Trophoblast cell (in vitro differentiated cells and primary cell): ENCODE data around the gene PRKAB2.
"Not testable (repeated sequence)": the region's sequence is repeated elsewhere in the genome, so short reads cannot be mapped to it uniquely, and the experiment has no call there.

Experiments
- DNase-seq, 2 donors: peaks; one replicate each; pipeline ENCODE4 v3.0.0-alpha.2; 2016
- H2AFZ ChIP-seq: 2 replicates; pipeline ENCODE4 v1.6.1; 2013; ENCODE audit warnings: low read length, moderate library complexity, mild to moderate bottlenecking; ENCODE audit not compliant: insufficient read depth, poor library complexity
- H2AK5ac ChIP-seq: 2 replicates; pipeline ENCODE4 v1.6.1; 2013; ENCODE audit warnings: mild to moderate bottlenecking, low read length
- H2BK120ac ChIP-seq: 2 replicates; pipeline ENCODE4 v1.6.1; 2013; ENCODE audit warnings: low read length, mild to moderate bottlenecking, moderate library complexity; ENCODE audit not compliant: insufficient read depth, poor library complexity
- H2BK12ac ChIP-seq: 2 replicates; pipeline ENCODE4 v1.6.1; 2013; ENCODE audit warnings: mild to moderate bottlenecking, low read length, moderate library complexity
- H2BK5ac ChIP-seq: 2 replicates; pipeline ENCODE4 v1.6.1; 2013; ENCODE audit warnings: low read length, low read depth, moderate library complexity, mild to moderate bottlenecking; ENCODE audit not compliant: poor library complexity
- H3K14ac ChIP-seq: 2 replicates; pipeline ENCODE4 v1.6.1; 2013; ENCODE audit warnings: mild to moderate bottlenecking, low read length
- H3K18ac ChIP-seq: 2 replicates; pipeline ENCODE4 v1.6.1; 2013; ENCODE audit warnings: mild to moderate bottlenecking, low read length
- H3K23ac ChIP-seq: 2 replicates; pipeline ENCODE4 v1.6.1; 2013; ENCODE audit warnings: low read length
- H3K27ac ChIP-seq: 2 replicates; pipeline ENCODE4 v1.5.1; 2013; ENCODE audit warnings: low read depth, mild to moderate bottlenecking, inconsistent platforms, low read length, moderate library complexity
- H3K27me3 ChIP-seq: 2 replicates; pipeline ENCODE4 v1.6.1; 2013; ENCODE audit warnings: inconsistent platforms, mild to moderate bottlenecking, low read length, moderate library complexity; ENCODE audit not compliant: insufficient read depth
- H3K36me3 ChIP-seq, 2 experiments: 1 replicate in 1 of 2; 2 replicates in 1 of 2; pipeline ENCODE4 v1.6.1; 2013; ENCODE audit warnings: low read length in 2 of 2, mild to moderate bottlenecking in 2 of 2, moderate library complexity in 1 of 2; ENCODE audit not compliant: insufficient read depth in 2 of 2, control insufficient read depth in 1 of 2
- H3K4ac ChIP-seq: 2 replicates; pipeline ENCODE4 v1.6.1; 2013; ENCODE audit warnings: low read depth, mild to moderate bottlenecking, low read length, moderate library complexity
- H3K4me1 ChIP-seq, 2 experiments: 1 replicate in 1 of 2; 2 replicates in 1 of 2; pipeline ENCODE4 v1.6.1; 2013; ENCODE audit warnings: low read length in 2 of 2, mild to moderate bottlenecking in 2 of 2, moderate library complexity in 1 of 2; ENCODE audit not compliant: insufficient read depth in 2 of 2, control insufficient read depth in 1 of 2
- H3K4me2 ChIP-seq: 2 replicates; pipeline ENCODE4 v1.6.1; 2013; ENCODE audit warnings: inconsistent platforms, mild to moderate bottlenecking, low read length, moderate library complexity
- H3K4me3 ChIP-seq: 2 replicates; pipeline ENCODE4 v1.5.1; 2013; ENCODE audit warnings: mild to moderate bottlenecking, low read depth, low read length, inconsistent platforms
- H3K79me1 ChIP-seq: one replicate; pipeline ENCODE4 v1.6.1; 2013; ENCODE audit warnings: low read length
- H3K79me2 ChIP-seq: 2 replicates; pipeline ENCODE4 v1.6.1; 2013; ENCODE audit warnings: low read length, mild to moderate bottlenecking; ENCODE audit not compliant: control insufficient read depth, insufficient read depth, poor library complexity
- H3K9ac ChIP-seq: 2 replicates; pipeline ENCODE4 v1.6.1; 2013; ENCODE audit warnings: mild to moderate bottlenecking, low read length
- H3K9me3 ChIP-seq: 2 replicates; pipeline ENCODE4 v1.6.1; 2013; ENCODE audit warnings: low read depth, mild to moderate bottlenecking, control low read depth, inconsistent platforms, low read length; ENCODE audit not compliant: insufficient read depth
- H4K12ac ChIP-seq: 2 replicates; pipeline ENCODE4 v1.6.1; 2013; ENCODE audit warnings: low read depth, mild to moderate bottlenecking, low read length, moderate library complexity
- H4K8ac ChIP-seq: 2 replicates; pipeline ENCODE4 v1.6.1; 2013; ENCODE audit warnings: low read depth, mild to moderate bottlenecking, low read length, moderate library complexity
- H4K91ac ChIP-seq: one replicate; pipeline ENCODE4 v1.6.1; 2013; ENCODE audit warnings: low read depth, mild to moderate bottlenecking, low read length, moderate library complexity
- WGBS: extraction: QIAGEN DNeasy Blood & Tissue Kit; methylation state at CpG from one replicate; pipeline ENCODE4 v1.1.7; 2013; ENCODE audit warnings: missing lambda C conversion rate; ENCODE audit not compliant: insufficient read length, insufficient coverage; ENCODE audit errors: extremely low coverage; 5-methylcytosine and 5-hydroxymethylcytosine counted together

The PRKAB2 gene

DNA sequence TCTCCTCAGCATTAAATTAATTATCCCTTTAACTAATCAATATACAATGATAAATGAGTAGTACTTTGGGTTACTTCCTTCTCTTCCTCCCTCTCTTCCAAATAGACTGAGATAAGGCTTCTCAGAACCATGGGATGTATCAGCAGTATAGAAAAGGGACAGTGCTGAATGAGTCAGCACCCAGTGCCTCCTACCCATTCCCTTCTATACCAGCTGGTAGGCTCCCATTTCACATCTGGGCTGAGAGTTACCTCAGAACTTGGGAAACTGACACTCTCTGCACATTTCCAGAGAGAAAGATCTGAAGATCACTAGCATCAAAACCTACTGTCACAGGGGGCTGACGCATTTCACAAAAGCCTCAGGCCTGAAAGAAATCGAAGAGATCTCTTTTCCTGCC lies 15.2 kb downstream of the PRKAB2 start:
- not testable (repeated sequence) for H3K79me2 ChIP-seq, H4K12ac ChIP-seq, H3K27me3 ChIP-seq, H3K23ac ChIP-seq, H2BK12ac ChIP-seq, H4K8ac ChIP-seq, H3K4ac ChIP-seq, H4K91ac ChIP-seq, H3K9ac ChIP-seq, H3K4me1 ChIP-seq, H2BK120ac ChIP-seq, H3K27ac ChIP-seq, H3K4me3 ChIP-seq, H3K9me3 ChIP-seq, H2AFZ ChIP-seq, H3K14ac ChIP-seq, H3K18ac ChIP-seq, H3K79me1 ChIP-seq, H2BK5ac ChIP-seq, H2AK5ac ChIP-seq, H3K4me2 ChIP-seq
- DNase-seq, result peak in 1 of 2 donors; percentile 21
- WGBS, result no CpG with 5 or more reads among the region's 2 CpGs
- peaks cover 0 to 22% of the 10 kb centered on the region in 2 experiments for H3K36me3 ChIP-seq

DNA sequence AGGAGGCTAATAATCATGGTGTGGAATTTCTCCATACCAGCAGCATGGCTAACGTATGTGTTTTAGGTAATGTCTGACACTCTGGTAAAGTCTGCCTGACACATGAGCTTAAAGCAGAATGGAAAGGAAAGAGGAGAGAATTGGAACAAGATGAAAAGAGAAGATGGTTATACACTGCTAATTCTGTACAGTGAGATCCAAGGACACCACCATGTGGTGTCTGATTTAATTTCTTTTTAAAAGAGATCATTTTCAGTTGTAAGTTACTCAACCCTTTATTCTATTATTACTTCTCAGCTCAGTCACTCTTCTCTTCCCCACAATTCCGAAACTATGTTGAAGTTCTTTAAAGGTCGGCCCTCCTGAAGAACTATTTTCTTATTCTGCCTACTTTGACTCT lies 15.6 kb downstream of the PRKAB2 start:
- H4K12ac ChIP-seq, result no peak overlapping the region
- no peak overlapping the region for H3K9ac ChIP-seq
- no peak overlapping the region for H3K23ac ChIP-seq
- H3K4me1 ChIP-seq, result no peaks in the 10 kb centered on the region
- H2BK12ac ChIP-seq, result no peak overlapping the region
- no peak overlapping the region for H2AFZ ChIP-seq
- H3K4ac ChIP-seq, result no peak overlapping the region
- H3K27me3 ChIP-seq, result no peaks in the 10 kb centered on the region
- DNase-seq, result peak in 1 of 2 donors; percentile 55
- no peak overlapping the region for H3K4me3 ChIP-seq
- H3K18ac ChIP-seq, result no peak overlapping the region
- no peaks in the 10 kb centered on the region for H3K79me1 ChIP-seq
- no peak overlapping the region for H3K14ac ChIP-seq
- WGBS, result no CpG with 5 or more reads among the region's 3 CpGs
- no peaks in the 10 kb centered on the region for H3K9me3 ChIP-seq
- H4K91ac ChIP-seq, result no peak overlapping the region
- no peaks in the 10 kb centered on the region for H3K79me2 ChIP-seq
- H2BK5ac ChIP-seq, result no peak overlapping the region
- no peak overlapping the region for H3K4me2 ChIP-seq
- H3K27ac ChIP-seq, result no peak overlapping the region
- peaks cover 0 to 22% of the 10 kb centered on the region in 2 experiments for H3K36me3 ChIP-seq
- no peak overlapping the region for H2AK5ac ChIP-seq
- H4K8ac ChIP-seq, result no peak overlapping the region
- H2BK120ac ChIP-seq, result no peak overlapping the region

DNA sequence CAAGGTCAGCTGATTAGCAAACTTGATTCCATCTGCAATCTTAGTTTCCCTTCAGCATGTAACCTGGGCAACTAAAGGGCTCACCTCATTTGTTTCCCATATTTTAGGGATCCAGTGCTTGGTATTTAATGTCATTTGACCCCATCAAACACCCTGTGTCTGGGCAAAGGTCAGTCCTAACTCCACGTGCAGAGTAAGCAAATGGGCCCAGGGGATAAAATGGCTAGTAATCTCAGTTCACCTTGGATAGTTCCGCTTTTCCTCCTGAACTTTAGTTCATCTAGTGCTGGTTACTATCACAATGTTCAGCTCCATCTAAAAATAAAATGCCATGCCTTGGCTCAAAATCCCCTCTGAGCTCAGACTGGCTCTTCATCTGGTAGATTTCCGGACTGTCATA lies 19.5 kb downstream of the PRKAB2 start:
- WGBS, result no CpG with 5 or more reads among the region's 3 CpGs
- no peaks in the 10 kb centered on the region for H3K4me1 ChIP-seq

DNA sequence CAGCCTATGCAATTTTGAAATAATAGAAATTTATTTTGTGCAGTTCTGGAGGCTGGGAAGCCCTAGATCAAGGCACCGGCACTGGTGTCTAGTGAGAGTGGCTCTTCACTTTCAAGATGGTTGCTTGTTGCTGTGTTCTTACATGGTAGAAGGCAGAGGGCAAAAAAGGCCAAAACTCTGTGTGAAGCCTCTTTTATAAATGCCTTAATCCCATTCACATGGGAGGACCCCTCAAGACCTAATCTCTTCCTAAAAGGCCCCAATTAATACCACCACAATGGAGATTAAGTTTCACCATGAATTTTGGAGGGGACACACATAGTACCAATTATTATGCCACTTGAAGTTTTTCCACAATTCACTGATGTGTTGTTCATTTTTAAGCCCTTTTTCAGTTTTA lies 21.0 kb downstream of the PRKAB2 start:
- no peak overlapping the region for H2BK12ac ChIP-seq
- no peaks in the 10 kb centered on the region for H3K4me1 ChIP-seq
- H3K4me3 ChIP-seq, result no peak overlapping the region
- no peak for DNase-seq
- no peak overlapping the region for H2AK5ac ChIP-seq
- H2AFZ ChIP-seq, result no peak overlapping the region
- H2BK120ac ChIP-seq, result no peak overlapping the region
- no peak overlapping the region for H3K9ac ChIP-seq
- no peak overlapping the region for H3K27ac ChIP-seq
- H3K4ac ChIP-seq, result no peak overlapping the region
- H2BK5ac ChIP-seq, result no peak overlapping the region
- H3K14ac ChIP-seq, result no peak overlapping the region
- H4K91ac ChIP-seq, result no peak overlapping the region
- H3K23ac ChIP-seq, result no peak overlapping the region
- H3K36me3 ChIP-seq, result no peaks in the 10 kb centered on the region
- H4K8ac ChIP-seq, result no peak overlapping the region
- H3K79me2 ChIP-seq, result no peaks in the 10 kb centered on the region
- H3K4me2 ChIP-seq, result no peak overlapping the region
- no peaks in the 10 kb centered on the region for H3K9me3 ChIP-seq
- no peaks in the 10 kb centered on the region for H3K27me3 ChIP-seq
- no CpG with 5 or more reads among the region's 1 CpG for WGBS
- no peak overlapping the region for H3K18ac ChIP-seq
- H3K79me1 ChIP-seq, result no peaks in the 10 kb centered on the region
- H4K12ac ChIP-seq, result no peak overlapping the region

More for the DNA sequence above, 19.5 kb downstream of the PRKAB2 start:
- Histone ChIP-seq H3K4me2 (no peak overlapping the region), H3K9ac (no peak overlapping the region), H3K14ac (no peak overlapping the region), H2AFZ (no peak overlapping the region), H3K4ac (no peak overlapping the region), H3K4me3 (no peak overlapping the region), H4K8ac (no peak overlapping the region), H4K12ac (no peak overlapping the region), H3K27me3 (no peaks in the 10 kb centered on the region), H2BK5ac (no peak overlapping the region), H3K23ac (no peak overlapping the region), H3K36me3 (peaks cover 0 to 1% of the 10 kb centered on the region in 2 experiments), H2BK12ac (no peak overlapping the region), H3K9me3 (no peaks in the 10 kb centered on the region), H2BK120ac (no peak overlapping the region), H2AK5ac (no peak overlapping the region), H4K91ac (no peak overlapping the region), H3K18ac (no peak overlapping the region), H3K79me2 (no peaks in the 10 kb centered on the region), H3K79me1 (no peaks in the 10 kb centered on the region), H3K27ac (no peak overlapping the region)
- DNase-seq, result no peak
